SKM-1 (cell line): ENCODE results near the gene BTBD9.
"Not testable (repeated sequence)": the region's sequence is repeated elsewhere in the genome, so short reads cannot be mapped to it uniquely, and the experiment has no call there.

Experiments
- DNase-seq: peaks from one replicate; lab custom pipeline; 2025; ENCODE audit not compliant: unreplicated experiment; lab: John Stamatoyannopoulos, UW

BTBD9 gene

GRCh38 chr6:38650207-38650752 lies 10.6 kb upstream of the BTBD9 start:
- DNase-seq = no peak

GRCh38 chr6:38649744-38650143 lies 10.0 kb upstream of the BTBD9 start:
- DNase-seq = no peak

GRCh38 chr6:38648629-38649028 lies 8.9 kb upstream of the BTBD9 start:
- DNase-seq = no peak

GRCh38 chr6:38646166-38646878 lies 6.6 kb upstream of the BTBD9 start:
- DNase-seq = no peak

GRCh38 chr6:38644951-38645350 lies 5.2 kb upstream of the BTBD9 start:
- no peak for DNase-seq

GRCh38 chr6:38640216-38640909 lies 634 bp upstream of the BTBD9 start:
- DNase-seq = no peak

- no peak for DNase-seq
Measured at GRCh38 chr6:38638941-38639497, 710 bp downstream of the BTBD9 start.

GRCh38 chr6:38637756-38638155 lies 2.0 kb downstream of the BTBD9 start:
- no peak for DNase-seq

GRCh38 chr6:38636027-38636426 lies 3.7 kb downstream of the BTBD9 start:
- DNase-seq = no peak

- DNase-seq = no peak
Measured at GRCh38 chr6:38634518-38634917, 5.2 kb downstream of the BTBD9 start.

GRCh38 chr6:38632490-38632889 lies 7.2 kb downstream of the BTBD9 start:
- no peak for DNase-seq

- no peak for DNase-seq
Measured at GRCh38 chr6:38631186-38631783, 8.4 kb downstream of the BTBD9 start.

GRCh38 chr6:38625217-38625616 lies 14.5 kb downstream of the BTBD9 start:
- no peak for DNase-seq

GRCh38 chr6:38619342-38619741 lies 20.4 kb downstream of the BTBD9 start:
- DNase-seq = not testable (repeated sequence)

GRCh38 chr6:38618301-38618700 lies 21.4 kb downstream of the BTBD9 start:
- DNase-seq = not testable (repeated sequence)

GRCh38 chr6:38617856-38618255 lies 21.9 kb downstream of the BTBD9 start:
- no peak for DNase-seq

- DNase-seq = no peak
Measured at GRCh38 chr6:38612143-38612965, 27.4 kb downstream of the BTBD9 start.

- DNase-seq = no peak
Measured at GRCh38 chr6:38610050-38610625, 29.6 kb downstream of the BTBD9 start.

- DNase-seq = no peak
Measured at GRCh38 chr6:38604700-38605099, 35.0 kb downstream of the BTBD9 start.

GRCh38 chr6:38603966-38604365 lies 35.8 kb downstream of the BTBD9 start:
- no peak for DNase-seq
